GM20000 (cell line): ENCODE measurements around the gene ZNF555.

Experiments used
- DNase-seq: peaks from one replicate; pipeline ENCODE4 v3.0.0; 2012; ENCODE audit warnings: low spot score
- TF ChIP-seq, protein P1 (sequence below): IDR thresholded peaks from 2 replicates; pipeline ENCODE4 v1.5.1; 2012; ENCODE audit warnings: mild to moderate bottlenecking, control low read depth; ENCODE audit errors: extremely low read depth, missing control alignments

The ZNF555 gene

DNA sequence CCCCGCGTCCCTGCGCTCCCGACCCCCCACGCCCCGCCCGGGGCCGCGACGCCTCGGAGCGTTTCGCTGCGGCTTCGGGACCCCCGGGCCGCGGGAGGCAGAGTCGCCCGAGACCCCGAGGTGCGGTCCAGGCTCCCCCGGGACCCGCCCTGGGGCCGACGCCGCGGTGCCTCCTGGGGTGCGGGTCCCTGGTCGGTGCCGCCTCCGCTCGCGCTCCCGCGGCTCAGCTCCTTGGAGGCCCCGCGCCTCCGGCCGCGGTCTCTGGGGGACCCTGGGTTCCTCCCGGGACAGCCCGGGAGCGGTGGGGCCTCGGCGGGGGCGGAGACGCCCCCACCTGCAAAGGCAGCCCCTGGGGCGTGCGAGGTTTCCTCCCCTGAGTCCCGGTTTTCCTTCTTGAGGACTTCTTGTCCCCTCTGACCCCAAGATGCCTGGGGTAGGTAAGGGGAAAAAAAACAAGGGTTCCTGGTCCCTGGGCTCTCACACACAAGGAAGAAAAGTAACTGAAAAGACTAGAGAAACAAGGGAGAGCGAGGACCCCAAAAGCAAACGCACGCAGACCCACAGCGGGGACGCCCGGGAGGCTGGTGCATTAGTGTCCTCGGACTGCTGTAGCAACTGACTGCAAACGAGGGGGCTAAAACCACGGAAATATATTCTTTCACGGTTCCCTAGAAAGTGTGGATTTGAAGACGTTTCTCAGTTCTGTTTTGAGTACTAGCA is 740 bp downstream of the ZNF555 start:
- no peak for DNase-seq
- TF ChIP-seq, protein P1, sequence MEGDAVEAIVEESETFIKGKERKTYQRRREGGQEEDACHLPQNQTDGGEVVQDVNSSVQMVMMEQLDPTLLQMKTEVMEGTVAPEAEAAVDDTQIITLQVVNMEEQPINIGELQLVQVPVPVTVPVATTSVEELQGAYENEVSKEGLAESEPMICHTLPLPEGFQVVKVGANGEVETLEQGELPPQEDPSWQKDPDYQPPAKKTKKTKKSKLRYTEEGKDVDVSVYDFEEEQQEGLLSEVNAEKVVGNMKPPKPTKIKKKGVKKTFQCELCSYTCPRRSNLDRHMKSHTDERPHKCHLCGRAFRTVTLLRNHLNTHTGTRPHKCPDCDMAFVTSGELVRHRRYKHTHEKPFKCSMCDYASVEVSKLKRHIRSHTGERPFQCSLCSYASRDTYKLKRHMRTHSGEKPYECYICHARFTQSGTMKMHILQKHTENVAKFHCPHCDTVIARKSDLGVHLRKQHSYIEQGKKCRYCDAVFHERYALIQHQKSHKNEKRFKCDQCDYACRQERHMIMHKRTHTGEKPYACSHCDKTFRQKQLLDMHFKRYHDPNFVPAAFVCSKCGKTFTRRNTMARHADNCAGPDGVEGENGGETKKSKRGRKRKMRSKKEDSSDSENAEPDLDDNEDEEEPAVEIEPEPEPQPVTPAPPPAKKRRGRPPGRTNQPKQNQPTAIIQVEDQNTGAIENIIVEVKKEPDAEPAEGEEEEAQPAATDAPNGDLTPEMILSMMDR, result no peak

DNA sequence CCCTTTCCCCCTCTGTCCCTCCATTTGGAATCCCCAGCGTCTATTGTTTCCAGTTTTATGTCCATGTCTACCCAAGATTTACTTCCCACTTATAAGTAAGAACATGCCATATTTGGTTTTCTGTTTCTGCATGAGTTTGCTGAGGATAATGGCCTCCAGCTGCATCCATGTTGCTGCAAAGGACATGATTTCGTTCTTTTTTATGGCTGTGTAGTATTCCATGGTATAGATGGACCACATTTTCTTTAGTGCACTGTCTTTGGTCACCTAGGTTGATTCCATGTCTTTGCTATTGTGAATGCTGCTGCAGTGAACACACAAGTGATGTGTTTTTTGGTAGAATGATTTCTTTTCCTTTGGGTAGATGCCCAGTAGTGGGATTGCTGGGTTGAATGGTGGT is 3.8 kb downstream of the ZNF555 start:
- TF ChIP-seq, protein P1, result no peak
- no peak for DNase-seq

DNA sequence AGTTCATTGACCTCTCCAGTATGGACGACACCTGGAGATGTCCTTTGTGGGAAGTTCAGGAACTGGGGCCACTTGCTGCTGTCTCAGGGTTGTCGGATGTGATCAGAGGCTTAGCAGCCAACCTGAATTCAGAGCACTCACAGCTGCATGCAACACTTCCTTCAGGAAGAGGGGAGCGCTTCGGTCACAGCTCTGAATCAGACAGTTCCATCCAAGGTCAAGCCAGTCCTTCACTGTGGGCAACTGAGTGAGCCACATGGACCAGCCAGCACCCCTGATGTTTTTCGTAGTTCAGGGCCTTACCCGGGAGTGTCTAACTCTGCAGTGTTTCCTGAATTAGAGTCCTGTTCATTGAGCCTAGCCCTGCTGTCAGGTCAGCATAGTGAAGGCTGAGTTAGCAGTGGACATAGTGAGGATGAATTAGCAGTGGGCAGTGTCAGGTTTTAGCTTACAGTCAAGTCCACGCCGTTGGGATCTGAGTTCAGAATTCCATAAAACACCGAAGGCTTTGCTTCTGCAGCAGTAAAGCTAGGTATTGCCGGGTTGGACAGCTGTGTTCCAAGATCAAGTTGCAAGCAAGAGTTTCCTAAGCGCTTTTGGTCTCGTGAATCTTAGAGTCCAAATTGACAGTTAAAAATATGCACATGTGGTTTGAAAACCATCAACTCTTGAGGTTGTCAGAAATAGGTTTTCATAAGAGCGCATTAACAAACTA is 5.1 kb downstream of the ZNF555 start:
- no peak for DNase-seq
- TF ChIP-seq, protein P1, result no peak

DNA sequence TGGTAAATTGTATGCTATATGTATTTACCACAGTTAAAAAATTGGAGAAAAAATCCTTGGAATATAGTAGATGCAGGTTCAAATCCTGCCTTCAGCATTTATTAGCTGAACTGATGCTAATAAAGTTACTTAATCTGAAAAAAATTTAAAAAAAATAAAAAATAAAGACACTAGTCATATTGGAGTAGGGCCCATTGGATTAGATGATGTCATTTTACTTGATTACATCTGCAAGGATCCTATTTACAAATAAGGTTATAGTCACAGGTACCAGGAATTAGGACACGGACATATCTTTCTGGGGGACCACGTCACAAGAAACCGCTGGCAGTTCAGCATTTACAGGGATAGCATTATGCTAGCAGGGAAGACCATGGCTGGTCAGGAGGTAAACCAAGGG is 6.2 kb downstream of the ZNF555 start:
- TF ChIP-seq, protein P1, result no peak
- no peak for DNase-seq

DNA sequence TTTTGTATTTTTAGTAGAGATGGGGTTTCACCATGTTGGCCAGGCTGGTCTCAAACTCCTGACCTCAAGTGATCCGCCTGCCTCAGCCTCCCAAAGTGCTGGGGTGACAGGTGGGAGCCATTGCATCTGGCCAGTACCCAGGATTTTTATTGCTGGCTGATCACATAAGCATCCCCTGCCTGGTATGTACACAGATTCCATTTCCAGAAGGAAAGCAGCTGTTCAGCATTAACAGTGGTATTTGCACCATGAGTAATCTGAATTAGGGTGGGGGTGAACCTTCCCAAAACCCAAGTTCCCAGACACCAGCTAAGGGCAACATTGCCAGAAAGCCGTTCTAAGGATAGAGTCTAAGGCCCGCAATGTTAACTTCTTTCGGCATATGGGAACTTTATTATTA is 7.3 kb downstream of the ZNF555 start:
- no peak for DNase-seq
- TF ChIP-seq, protein P1, result no peak

DNA sequence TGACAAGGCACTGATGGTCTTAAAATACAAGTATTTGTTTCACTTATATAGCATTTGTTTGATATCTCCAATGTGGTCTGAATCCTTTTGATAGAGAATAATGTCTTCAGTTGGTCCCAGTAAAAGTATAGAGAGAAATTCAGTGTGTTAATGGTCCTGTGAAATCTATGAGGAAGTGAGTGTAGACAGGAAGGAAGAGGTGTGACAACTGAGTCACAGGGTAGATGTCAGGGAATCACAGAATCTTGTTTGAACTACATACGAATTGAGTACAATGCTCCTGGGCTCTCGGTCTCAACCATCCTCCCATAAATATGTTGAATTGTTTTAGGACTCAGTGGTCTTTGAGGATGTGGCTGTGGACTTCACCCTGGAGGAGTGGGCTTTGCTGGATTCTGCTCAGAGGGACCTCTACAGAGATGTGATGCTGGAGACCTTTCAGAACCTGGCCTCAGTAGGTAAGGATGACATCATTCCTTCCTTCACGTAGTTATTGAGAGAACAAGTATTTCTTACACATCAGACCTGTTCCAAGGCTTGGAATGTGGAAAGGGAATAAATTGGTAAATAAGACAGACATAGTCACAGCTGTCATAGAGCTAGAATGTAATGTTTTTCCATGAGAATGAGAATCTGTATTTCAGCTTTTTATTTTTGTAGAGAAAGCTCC is 9.1 kb downstream of the ZNF555 start:
- TF ChIP-seq, protein P1, result no peak
- DNase-seq, result no peak

DNA sequence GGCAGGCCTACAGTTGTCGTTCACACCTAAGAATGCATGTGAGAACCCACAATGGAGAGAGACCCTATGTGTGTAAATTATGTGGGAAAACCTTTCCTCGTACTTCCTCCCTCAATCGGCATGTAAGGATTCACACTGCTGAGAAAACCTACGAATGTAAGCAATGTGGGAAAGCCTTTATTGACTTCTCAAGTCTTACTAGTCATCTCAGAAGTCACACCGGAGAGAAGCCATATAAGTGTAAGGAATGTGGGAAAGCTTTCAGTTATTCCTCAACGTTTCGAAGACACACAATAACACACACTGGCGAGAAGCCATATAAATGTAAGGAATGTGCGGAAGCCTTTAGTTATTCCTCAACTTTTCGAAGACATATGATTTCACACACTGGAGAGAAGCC is 11.3 kb downstream of the ZNF555 start:
- DNase-seq, result no peak

More for the DNA sequence above, 11.3 kb downstream of the ZNF555 start:
- TF ChIP-seq, protein P1, result no peak
